H1 (cell line): Measurements from ENCODE around the gene CPLX1. TPM values are rescaled to one million over a fixed set of nuclear protein-coding genes. Genes with fewer than 3 reads are reported as not detected.

Experiments
- CTCF ChIA-PET: fragments of 300-600 bp; sonication (Branson Sonifier 250); formaldehyde crosslinking; loops from one replicate; lab custom pipeline; 2021; ENCODE audit not compliant: partially characterized antibody; lab: Charles Lee
- POLR2A ChIA-PET: fragments of 300-600 bp; sonication (Branson Sonifier 250); formaldehyde crosslinking; loops from one replicate; lab custom pipeline; 2021; ENCODE audit warnings: inconsistent platforms; ENCODE audit not compliant: partially characterized antibody; lab: Charles Lee
- DNase-seq, 2 experiments: peaks; one replicate each; pipeline versions ENCODE4 v3.0.0 to v3.0.0-alpha.2; 2010 to 2022; ENCODE audit warnings: low spot score in 2 of 2, low read depth in 1 of 2, mixed read lengths in 1 of 2
- FAIRE-seq: peaks from 2 replicates; lab custom pipeline; 2011; peaks lifted over from hg19 to GRCh38; lab: Jason Lieb, UNC
- H2AFZ ChIP-seq: 2 replicates; pipeline ENCODE4 v1.8.1; 2012; ENCODE audit warnings: low read length, inconsistent platforms
- H2AK5ac ChIP-seq: 2 replicates; pipeline ENCODE4 v1.6.1; 2013; ENCODE audit warnings: low read depth, low read length
- H2BK120ac ChIP-seq: replicated peaks from 2 replicates; pipeline ENCODE3; 2013; ENCODE audit warnings: low read depth, low read length, inconsistent platforms
- H2BK12ac ChIP-seq: 2 replicates; pipeline ENCODE4 v1.6.1; 2013; ENCODE audit warnings: low read depth, low read length
- H2BK15ac ChIP-seq: 2 replicates; pipeline ENCODE4 v1.6.1; 2013; ENCODE audit warnings: low read length
- H2BK20ac ChIP-seq: 2 replicates; pipeline ENCODE4 v1.6.1; 2013; ENCODE audit warnings: low read length
- H2BK5ac ChIP-seq: 2 replicates; pipeline ENCODE4 v1.6.1; 2013; ENCODE audit warnings: low read depth, low read length
- H3K14ac ChIP-seq: 2 replicates; pipeline ENCODE4 v1.6.1; 2013; ENCODE audit warnings: inconsistent platforms; ENCODE audit not compliant: insufficient read length
- H3K18ac ChIP-seq: 2 replicates; pipeline ENCODE4 v1.6.1; 2013; ENCODE audit warnings: low read length; ENCODE audit errors: extremely low read depth
- H3K23ac ChIP-seq: 2 replicates; pipeline ENCODE4 v1.6.1; 2013; ENCODE audit warnings: inconsistent platforms; ENCODE audit not compliant: insufficient read length
- H3K23me2 ChIP-seq: 2 replicates; pipeline ENCODE4 v1.6.1; 2013; ENCODE audit warnings: low read depth, low read length
- H3K27ac ChIP-seq: 2 replicates; pipeline ENCODE4 v1.6.1; 2011; ENCODE audit warnings: low read depth, low read length, inconsistent platforms
- H3K27me3 ChIP-seq, 4 experiments: replicated peaks in 1 of 4; 1 replicate in 1 of 4; 2 replicates in 3 of 4; pipeline versions ENCODE4 v1.6.1 to v1.8.1; 2011 to 2013; ENCODE audit warnings: low read length in 3 of 4, mild to moderate bottlenecking in 3 of 4, inconsistent platforms in 2 of 4, mixed read lengths in 2 of 4, moderate library complexity in 1 of 4; ENCODE audit not compliant: control insufficient read depth in 3 of 4, insufficient read depth in 3 of 4; ENCODE audit errors: extremely low read depth in 1 of 4
- H3K36me3 ChIP-seq, 4 experiments: 2 replicates each; pipeline versions ENCODE4 v1.6.1 to v1.8.1; 2011 to 2013; ENCODE audit warnings: mild to moderate bottlenecking in 4 of 4, low read length in 3 of 4, moderate library complexity in 2 of 4, control low read depth in 1 of 4, inconsistent platforms in 1 of 4; ENCODE audit not compliant: insufficient read depth in 4 of 4, control insufficient read depth in 2 of 4
- H3K4ac ChIP-seq: replicated peaks from 2 replicates; pipeline ENCODE3; 2013; ENCODE audit warnings: low read length, low read depth, mixed read lengths, inconsistent platforms; ENCODE audit not compliant: insufficient read length
- H3K4me1 ChIP-seq, 4 experiments: replicated peaks in 1 of 4; 1 replicate in 1 of 4; 2 replicates in 3 of 4; pipeline versions ENCODE4 v1.6.1 to v1.8.1; 2011 to 2013; ENCODE audit warnings: low read length in 3 of 4, inconsistent platforms in 2 of 4, mixed read lengths in 1 of 4; ENCODE audit not compliant: insufficient read depth in 4 of 4, control insufficient read depth in 3 of 4
- H3K4me2 ChIP-seq, 2 experiments: 2 replicates each; pipeline versions ENCODE4 v1.6.1 to v1.8.1; 2011 to 2013; ENCODE audit warnings: low read depth in 2 of 2, low read length in 2 of 2, control low read depth in 1 of 2, inconsistent platforms in 1 of 2, mild to moderate bottlenecking in 1 of 2; ENCODE audit not compliant: insufficient read depth in 1 of 2
- H3K4me3 ChIP-seq, 4 experiments: fragments of 200-600, 300-600 bp in 1 of 4; sonication (generic), shearing (Covaris generic), sonication (Bioruptor Twin) in 1 of 4; 2 replicates each; pipeline versions ENCODE4 v1.5.1 to v1.8.1; 2011 to 2016; ENCODE audit warnings: low read length in 4 of 4, low read depth in 3 of 4, control low read depth in 2 of 4, inconsistent platforms in 2 of 4, mild to moderate bottlenecking in 2 of 4, mixed read lengths in 1 of 4, moderate library complexity in 1 of 4; ENCODE audit not compliant: insufficient read depth in 2 of 4; ENCODE audit errors: extremely low read depth in 1 of 4
- H3K56ac ChIP-seq: replicated peaks from 2 replicates; pipeline ENCODE3; 2013; ENCODE audit warnings: low read depth, mild to moderate bottlenecking, mixed read lengths, low read length, inconsistent platforms; ENCODE audit not compliant: insufficient read length
- H3K79me1 ChIP-seq: 2 replicates; pipeline ENCODE4 v1.6.1; 2013; ENCODE audit warnings: low read depth, low read length, control low read depth
- H3K79me2 ChIP-seq, 2 experiments: 2 replicates each; pipeline versions ENCODE4 v1.6.1 to v1.8.1; 2012 to 2013; ENCODE audit warnings: low read length in 2 of 2, mild to moderate bottlenecking in 2 of 2, inconsistent platforms in 1 of 2; ENCODE audit not compliant: insufficient read depth in 2 of 2, control insufficient read depth in 1 of 2
- H3K9ac ChIP-seq, 4 experiments: replicated peaks in 1 of 4; 1 replicate in 1 of 4; 2 replicates in 3 of 4; pipeline versions ENCODE4 v1.6.1 to v1.8.1; 2011 to 2013; ENCODE audit warnings: low read depth in 3 of 4, low read length in 3 of 4, control low read depth in 2 of 4, mild to moderate bottlenecking in 2 of 4, moderate library complexity in 2 of 4, inconsistent platforms in 1 of 4; ENCODE audit errors: extremely low read depth in 1 of 4
- H3K9me3 ChIP-seq, 2 experiments: 2 replicates each; pipeline versions ENCODE4 v1.6.1 to v1.8.1; 2012 to 2013; ENCODE audit warnings: mild to moderate bottlenecking in 2 of 2, moderate library complexity in 2 of 2, control low read depth in 1 of 2, inconsistent platforms in 1 of 2, low read depth in 1 of 2, low read length in 1 of 2, mixed read lengths in 1 of 2; ENCODE audit not compliant: insufficient read depth in 2 of 2
- H4K20me1 ChIP-seq, 2 experiments: replicated peaks in 1 of 2; 2 replicates each; pipeline versions ENCODE3 to v1.8.1; 2011 to 2013; ENCODE audit warnings: inconsistent platforms in 2 of 2, low read length in 2 of 2, mild to moderate bottlenecking in 1 of 2; ENCODE audit not compliant: insufficient read depth in 2 of 2, control insufficient read depth in 1 of 2
- H4K5ac ChIP-seq: 2 replicates; pipeline ENCODE4 v1.6.1; 2013; ENCODE audit warnings: low read length, low read depth, mixed read lengths, inconsistent platforms; ENCODE audit not compliant: insufficient read length
- H4K8ac ChIP-seq: 2 replicates; pipeline ENCODE4 v1.8.0; 2013; ENCODE audit warnings: mild to moderate bottlenecking, moderate library complexity, low read length, inconsistent platforms; ENCODE audit not compliant: insufficient read depth; ENCODE audit errors: extremely low read depth
- H4K91ac ChIP-seq: replicated peaks from 2 replicates; pipeline ENCODE3; 2013; ENCODE audit warnings: low read length, mixed read lengths, inconsistent platforms; ENCODE audit not compliant: insufficient read length
- BCL11A ChIP-seq, 2 experiments: IDR thresholded peaks; one replicate each; pipeline ENCODE4 v1.6.1; 2011; ENCODE audit warnings: low read depth in 2 of 2, low read length in 2 of 2, mild to moderate bottlenecking in 2 of 2
- CREB1 ChIP-seq: IDR thresholded peaks from 2 replicates; pipeline ENCODE4 v1.6.1; 2012; ENCODE audit warnings: inconsistent platforms
- POU5F1 ChIP-seq: IDR thresholded peaks from 2 replicates; pipeline ENCODE4 v1.6.1; 2011; ENCODE audit warnings: low read depth, mild to moderate bottlenecking, low read length, moderate library complexity
- SAP30 ChIP-seq: fragments of 300-600 bp; sonication (generic); IDR thresholded peaks from 2 replicates; pipeline ENCODE4 v1.7.1; 2012; ENCODE audit warnings: low read length, moderate library complexity, mild to moderate bottlenecking, inconsistent platforms; ENCODE audit not compliant: insufficient read depth, insufficient replicate concordance
- SP2 ChIP-seq: IDR thresholded peaks from 2 replicates; pipeline ENCODE4 v1.6.1; 2012; ENCODE audit warnings: mild to moderate bottlenecking, low read length, inconsistent platforms
- SP4 ChIP-seq: IDR thresholded peaks from 2 replicates; pipeline ENCODE4 v1.6.1; 2012; ENCODE audit warnings: low read length, inconsistent platforms
- SRF ChIP-seq: IDR thresholded peaks from 2 replicates; pipeline ENCODE4 v1.6.1; 2011; ENCODE audit warnings: mild to moderate bottlenecking, low read depth, low read length, moderate library complexity
- TEAD4 ChIP-seq: IDR thresholded peaks from 2 replicates; pipeline ENCODE4 v1.6.1; 2012; ENCODE audit warnings: low read depth, low read length, inconsistent platforms, mixed read lengths
- ZNF274 ChIP-seq: IDR thresholded peaks from 2 replicates; pipeline ENCODE4 v1.7.0; 2012; ENCODE audit warnings: low read length, borderline replicate concordance; ENCODE audit errors: extremely low read depth
- WGBS, 2 experiments: shearing (Covaris generic) in 1 of 2; methylation state at CpG; one replicate each; pipeline versions ENCODE4 v1.1.6 to v1.1.7; 2013 to 2015; ENCODE audit warnings: low lambda C conversion rate in 2 of 2, mixed read lengths in 2 of 2, inconsistent platforms in 1 of 2, low coverage in 1 of 2, missing lambda C conversion rate in 1 of 2; ENCODE audit not compliant: insufficient replicate concordance in 2 of 2, insufficient coverage in 1 of 2, insufficient read length in 1 of 2; ENCODE audit errors: extremely low coverage in 1 of 2, missing lambda C conversion rate in 1 of 2; 5-methylcytosine and 5-hydroxymethylcytosine counted together
- polyA plus RNA-seq, 7 experiments: library from polyadenylated mRNA; depleted of rRNA in 3 of 7; stranded (reverse) in 5 of 7; unstranded in 2 of 7; fragments of >200 nt in 5 of 7; fragments of 200-250 nt in 2 of 7; gene quantifications; 1 replicate in 5 of 7; 2 replicates in 1 of 7; 4 replicates in 1 of 7; pipeline versions ENCODE4 v1.2.1 to v1.2.3, GENCODE V29; 2011 to 2013; ENCODE audit warnings: missing spikeins in 2 of 7, mixed read lengths in 2 of 7
- total RNA-seq: library from RNA; stranded (reverse); fragmentation: NEBNext Ultra II Directional; extraction: Animal tissue kit (Norgen Biotek cat#: 25700); gene quantifications from 2 replicates; pipeline ENCODE4 v1.2.1, GENCODE V29; 2021

Gene CPLX1
- total and polyA plus RNA-seq, 2 of the 8 experiments (the other 6 are each of a cell fraction or from before 2014, with no cell fraction given) = 0.32 to 0.56 TPM

DNA sequence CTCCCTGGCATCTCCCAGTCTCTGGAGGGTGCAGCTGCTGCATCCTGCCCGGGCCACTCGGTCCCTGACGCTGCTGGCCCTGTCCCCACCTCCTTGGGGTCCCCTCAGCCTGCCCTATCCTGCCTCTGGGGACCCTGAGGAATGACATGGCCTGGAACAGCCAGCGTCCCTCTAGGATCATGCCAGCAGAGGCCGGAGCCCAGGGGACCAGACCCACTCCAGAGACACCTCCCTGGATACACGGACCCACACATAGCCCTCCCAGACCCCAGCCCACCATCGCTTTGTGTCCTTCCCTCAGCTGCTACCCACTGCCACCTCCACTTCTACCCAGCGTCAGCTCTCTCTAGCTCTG, 35.5 kb downstream of the CPLX1 start:
- Histone ChIP-seq H3K79me1 (no peaks in the 10 kb centered on the region), H3K9me3 (no peaks in the 10 kb centered on the region), H2AK5ac (no peak overlapping the region), H3K4me3 (no peak overlapping the region), H3K36me3 (no peaks in the 10 kb centered on the region), H2BK15ac (no peak overlapping the region), H3K27me3 (peaks cover 30 to 78% (median 61%) of the 10 kb centered on the region in 4 experiments), H4K20me1 (peaks cover 4 to 7% of the 10 kb centered on the region in 2 experiments), H2BK5ac (no peak overlapping the region), H3K23me2 (peaks cover 6% of the 10 kb centered on the region; the same call in 1 of the 2 replicates), H2BK20ac (no peak overlapping the region), H4K5ac (no peak overlapping the region), H2BK120ac (no peak overlapping the region), H3K4me2 (no peak overlapping the region), H4K8ac (no peak overlapping the region), H3K9ac (no peak overlapping the region), H3K27ac (no peak overlapping the region), H3K56ac (no peak overlapping the region), H3K14ac (no peak overlapping the region), H3K79me2 (no peaks in the 10 kb centered on the region), H3K4me1 (peaks cover 5 to 38% (median 21%) of the 10 kb centered on the region in 4 experiments), H2AFZ (no peak overlapping the region), H3K18ac (no peak overlapping the region), H3K23ac (no peak overlapping the region), H3K4ac (no peak overlapping the region), H4K91ac (no peak overlapping the region), H2BK12ac (no peak overlapping the region)
- TF ChIP-seq SRF (no peak), CREB1 (no peak), BCL11A (IDR thresholded peaks at IDR 0.05; ENCODE audit: low read depth in 2 of 2, low read length in 2 of 2) (no peak), SP2 (no peak), SAP30 (no peak), POU5F1 (no peak), TEAD4 (no peak), ZNF274 (no peak), SP4 (no peak)
- ChIA-PET POLR2A (interaction anchor here (0.6 to 1.6 kb wide), 2 partner anchors 16 to 69 kb away, joined by 3 read pairs; no protein-coding TSS in a partner anchor), CTCF (interaction anchor here (0.6 kb wide), 1 partner anchor 29 kb away, joined by 3 read pairs; no protein-coding TSS in a partner anchor)
- 83% methylated on average over 8 of the region's 8 CpGs; no CpG with 5 or more reads in 1 of the 2 experiments for WGBS, 2 experiments
- DNase-seq = no peak
- no peak for FAIRE-seq
